Measurements from ENCODE around the gene ICAM2.

DNA sequence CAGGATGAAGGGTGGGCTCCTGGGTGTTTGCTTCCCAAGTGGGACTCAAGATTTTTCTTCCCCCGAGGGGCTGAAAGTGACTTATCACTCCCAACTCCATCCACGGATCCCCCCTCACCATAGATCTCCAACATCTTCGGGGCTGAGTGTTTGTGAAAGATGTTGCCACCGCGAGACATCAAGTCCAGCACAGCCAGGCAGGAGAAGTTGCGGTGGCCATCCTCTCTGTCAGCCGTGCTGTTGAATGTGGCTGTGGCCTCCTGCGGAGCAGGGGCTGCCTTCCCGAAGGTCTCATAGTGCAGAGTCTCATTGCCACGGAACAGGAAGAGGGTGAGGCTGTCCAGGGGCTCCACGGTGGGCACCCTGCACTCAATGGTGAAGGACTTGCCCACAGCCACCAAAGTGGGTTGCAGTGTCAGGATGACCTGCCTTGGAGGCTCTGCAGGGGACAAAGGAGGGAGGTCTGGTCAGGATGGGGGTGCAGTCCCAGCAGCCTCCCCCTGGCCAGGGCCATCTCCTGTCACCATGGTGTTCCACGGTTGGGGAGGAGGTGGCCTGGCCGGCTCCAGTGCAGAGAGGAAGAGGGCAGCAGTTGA is 16.8 kb downstream of the ICAM2 start:
- TF ChIP-seq, protein P1, sequence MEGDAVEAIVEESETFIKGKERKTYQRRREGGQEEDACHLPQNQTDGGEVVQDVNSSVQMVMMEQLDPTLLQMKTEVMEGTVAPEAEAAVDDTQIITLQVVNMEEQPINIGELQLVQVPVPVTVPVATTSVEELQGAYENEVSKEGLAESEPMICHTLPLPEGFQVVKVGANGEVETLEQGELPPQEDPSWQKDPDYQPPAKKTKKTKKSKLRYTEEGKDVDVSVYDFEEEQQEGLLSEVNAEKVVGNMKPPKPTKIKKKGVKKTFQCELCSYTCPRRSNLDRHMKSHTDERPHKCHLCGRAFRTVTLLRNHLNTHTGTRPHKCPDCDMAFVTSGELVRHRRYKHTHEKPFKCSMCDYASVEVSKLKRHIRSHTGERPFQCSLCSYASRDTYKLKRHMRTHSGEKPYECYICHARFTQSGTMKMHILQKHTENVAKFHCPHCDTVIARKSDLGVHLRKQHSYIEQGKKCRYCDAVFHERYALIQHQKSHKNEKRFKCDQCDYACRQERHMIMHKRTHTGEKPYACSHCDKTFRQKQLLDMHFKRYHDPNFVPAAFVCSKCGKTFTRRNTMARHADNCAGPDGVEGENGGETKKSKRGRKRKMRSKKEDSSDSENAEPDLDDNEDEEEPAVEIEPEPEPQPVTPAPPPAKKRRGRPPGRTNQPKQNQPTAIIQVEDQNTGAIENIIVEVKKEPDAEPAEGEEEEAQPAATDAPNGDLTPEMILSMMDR (IDR thresholded peaks at IDR 0.05): no peak
- no peak for TF ChIP-seq POLR2A (IDR thresholded peaks at IDR 0.05)

All from Peyer's patch (tissue), 4 donors.